Esophagus muscularis mucosa (tissue), 4 donors: ENCODE data around the gene ANP32A. TPM values are rescaled to one million over a fixed set of nuclear protein-coding genes. Genes with fewer than 3 reads are reported as not detected.
"Not testable (repeated sequence)": the region's sequence is repeated elsewhere in the genome, so short reads cannot be mapped to it uniquely, and the experiment has no call there.

Source experiments
- DNase-seq: peaks from one replicate; pipeline ENCODE4 v3.0.0-alpha.2; 2017; ENCODE audit errors: extremely low spot score
- H3K27ac ChIP-seq, 4 donors: fragments of 200-600 bp; sonication (generic); replicated peaks in 1 of 4; 1 replicate in 3 of 4; 2 replicates in 1 of 4; pipeline ENCODE4 v1.5.1; 2016 to 2019; ENCODE audit warnings: mild to moderate bottlenecking in 1 of 4
- H3K27me3 ChIP-seq, 4 donors: fragments of 200-600 bp; sonication (generic); one replicate each; pipeline versions ENCODE4 v1.5.1 to v1.6.0; 2016 to 2019
- H3K36me3 ChIP-seq, 4 donors: fragments of 200-600 bp; sonication (generic); one replicate each; pipeline ENCODE4 v1.5.1; 2016 to 2019
- H3K4me1 ChIP-seq, 4 donors: fragments of 200-600 bp; sonication (generic); one replicate each; pipeline ENCODE4 v1.5.1; 2016 to 2019
- H3K4me3 ChIP-seq, 4 donors: fragments of 200-600 bp; sonication (generic); 1 replicate in 2 of 4; 2 replicates in 2 of 4; pipeline ENCODE4 v1.5.1; 2016 to 2019; ENCODE audit warnings: mild to moderate bottlenecking in 4 of 4, moderate library complexity in 1 of 4
- H3K9me3 ChIP-seq, 4 donors: fragments of 200-600 bp; sonication (generic); 1 replicate in 3 of 4; 2 replicates in 1 of 4; pipeline ENCODE4 v1.5.1; 2016 to 2019
- CTCF ChIP-seq, 3 experiments: fragments of 200-600 bp in 2 of 3; fragments of 450-650 bp in 1 of 3; sonication (generic) in 2 of 3; IDR thresholded peaks; one replicate each; pipeline ENCODE4 v1.5.1; 2017 to 2019; ENCODE audit warnings: antibody characterized with exemption in 3 of 3, mild to moderate bottlenecking in 2 of 3, moderate library complexity in 1 of 3
- EP300 ChIP-seq: sonication (generic); formaldehyde crosslinking; IDR thresholded peaks from one replicate; pipeline ENCODE4 v1.6.1; 2017; ENCODE audit warnings: antibody characterized with exemption
- POLR2A ChIP-seq: fragments of 450-650 bp; IDR thresholded peaks from one replicate; pipeline ENCODE4 v1.6.1; 2017; ENCODE audit warnings: antibody characterized with exemption, moderate library complexity, mild to moderate bottlenecking, low read depth
- POLR2AphosphoS5 ChIP-seq, 2 donors: sonication (generic); formaldehyde crosslinking; IDR thresholded peaks; one replicate each; pipeline ENCODE4 v1.6.1; 2017; ENCODE audit warnings: antibody characterized with exemption in 2 of 2
- WGBS: methylation state at CpG from one replicate; pipeline ENCODE4 v1.1.5; 2018; 5-methylcytosine and 5-hydroxymethylcytosine counted together
- intact Hi-C: fragments of 100-400 bp; cut with DNase I; formaldehyde crosslinking; loops from one replicate; pipeline ENCODE4 v1.15.1; 2023
- total RNA-seq, 4 donors: library from RNA; depleted of rRNA; stranded (reverse); fragments of >200 nt; gene quantifications; one replicate each; pipeline versions ENCODE4 v1.1.0 to v1.2.1, GENCODE V29; 2016

ANP32A gene
- 10 to 100 TPM; 35.3 to 64.1 (median 51.1) TPM for total RNA-seq

- TF ChIP-seq CTCF (IDR thresholded peaks at IDR 0.05) (no peak), POLR2AphosphoS5 (IDR thresholded peaks at IDR 0.05) (peak; percentile 70 to 83), POLR2A (peak; percentile 17), EP300 (no peak)
- Histone ChIP-seq H3K4me3 (peak within 1 kb of the TSS; percentile 74 to 94 (median 82)), H3K36me3 (no peaks in the 10 kb centered on the region), H3K9me3 (no peaks in the 10 kb centered on the region), H3K27me3 (no peaks in the 10 kb centered on the region), H3K4me1 (peaks cover 14 to 29% (median 25%) of the 10 kb centered on the region in 4 donors), H3K27ac (peak within 1 kb of the TSS; percentile 94 to 98 (median 98))
- DNase-seq = peak; percentile 99
- WGBS = 1% methylated on average over 72 of the region's 81 CpGs
- intact Hi-C loops = no loop called here
Measured at GRCh38 chr15:68820295-68821189, at the start of gene ANP32A. Gene ANP32A, minus strand, starts transcription at chr15:68820895. Its CDS starts 144 bp downstream, at chr15:68820751.

- intact Hi-C loops = no loop called here
- no peak overlapping the region for H3K4me3 ChIP-seq
- peaks cover 0 to 18% (median 0%) of the 10 kb centered on the region in 4 donors for H3K27me3 ChIP-seq
- no peaks in the 10 kb centered on the region for H3K36me3 ChIP-seq
- 84% methylated on average over 2 of the region's 2 CpGs for WGBS
- TF ChIP-seq EP300 (no peak), POLR2AphosphoS5 (IDR thresholded peaks at IDR 0.05) (no peak), CTCF (IDR thresholded peaks at IDR 0.05) (no peak), POLR2A (no peak)
- H3K9me3 ChIP-seq = peaks cover 0 to 12% (median 6%) of the 10 kb centered on the region in 4 donors
- H3K27ac ChIP-seq = no peak overlapping the region
- no peak for DNase-seq
- H3K4me1 ChIP-seq = no peaks in the 10 kb centered on the region
Measured at GRCh38 chr15:68868296-68868695, 47.6 kb upstream of the ANP32A start.

DNA sequence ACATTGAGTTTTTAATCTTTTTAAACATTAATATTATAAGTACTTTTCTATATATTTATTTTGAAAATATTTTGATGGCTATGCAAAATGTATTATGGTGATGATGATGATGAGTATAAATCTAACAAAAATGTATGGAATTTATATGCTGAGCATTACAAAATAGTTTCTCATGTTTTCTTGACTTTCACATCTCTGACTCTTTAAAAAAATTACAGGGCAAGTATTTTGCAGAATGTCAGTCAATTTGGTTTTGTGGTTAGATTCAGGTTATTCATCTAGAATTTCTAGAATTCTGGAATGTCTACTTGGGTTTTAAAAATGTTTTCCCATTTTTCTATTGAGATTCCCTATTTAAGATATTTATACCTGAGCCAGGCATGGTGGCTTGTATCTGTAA lies 41.7 kb upstream of the ANP32A start:
- Histone ChIP-seq H3K27me3 (peaks cover 0 to 6% (median 0%) of the 10 kb centered on the region in 4 donors), H3K27ac (no peak overlapping the region), H3K4me3 (no peak overlapping the region), H3K4me1 (no peaks in the 10 kb centered on the region), H3K36me3 (no peaks in the 10 kb centered on the region), H3K9me3 (peaks cover 0 to 31% (median 23%) of the 10 kb centered on the region in 4 donors)
- TF ChIP-seq POLR2A = no peak
- no peak for TF ChIP-seq POLR2AphosphoS5 (IDR thresholded peaks at IDR 0.05)
- no peak for TF ChIP-seq EP300
- TF ChIP-seq CTCF (IDR thresholded peaks at IDR 0.05) = no peak
- intact Hi-C loops = no loop called here
- DNase-seq = no peak

DNA sequence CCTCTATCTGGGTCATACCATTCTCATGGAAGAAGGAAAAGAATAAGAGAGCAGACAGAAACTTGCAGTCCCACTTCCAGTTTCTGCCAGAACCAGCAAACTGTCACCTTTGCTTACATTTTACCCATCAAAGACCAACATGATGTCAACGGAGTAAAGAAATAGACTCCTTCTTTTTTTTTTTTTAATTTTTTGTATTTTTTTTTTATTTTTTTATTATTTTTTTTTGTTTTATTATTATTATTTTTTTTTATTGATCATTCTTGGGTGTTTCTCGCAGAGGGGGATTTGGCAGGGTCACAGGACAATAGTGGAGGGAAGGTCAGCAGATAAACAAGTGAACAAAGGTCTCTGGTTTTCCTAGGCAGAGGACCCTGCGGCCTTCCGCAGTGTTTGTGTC lies 38.0 kb upstream of the ANP32A start:
- intact Hi-C loops = not testable (repeated sequence)
- 78% methylated on average over 2 of the region's 4 CpGs for WGBS

DNA sequence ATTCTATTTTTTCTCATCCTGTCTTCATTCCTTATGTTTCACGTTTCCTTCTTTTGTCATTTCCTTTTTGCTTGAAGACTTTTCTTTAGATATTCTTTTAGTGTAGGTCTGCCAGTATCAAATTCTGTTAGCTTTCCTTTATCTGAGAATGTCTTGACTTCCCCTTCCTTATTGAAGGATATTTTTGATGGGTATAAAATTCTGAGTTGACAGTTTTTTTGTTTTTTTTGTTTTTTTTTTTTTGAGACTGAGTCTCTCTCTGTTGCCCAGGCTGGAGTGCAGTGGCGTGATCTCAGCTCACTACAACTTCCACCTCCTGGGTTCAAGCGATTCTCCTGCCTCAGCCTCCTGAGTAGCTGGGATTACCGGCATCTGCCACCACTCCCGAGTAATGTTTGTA lies 36.7 kb upstream of the ANP32A start:
- DNase-seq, intact Hi-C loops, H3K4me3 ChIP-seq, H3K36me3 ChIP-seq, H3K4me1 ChIP-seq, H3K27me3 ChIP-seq, H3K27ac ChIP-seq: not testable (repeated sequence)
- H3K9me3 ChIP-seq = peaks cover 0 to 26% (median 23%) of the 10 kb centered on the region in 4 donors
- 94% methylated on average over 5 of the region's 5 CpGs for WGBS

More for the DNA sequence above, 38.0 kb upstream of the ANP32A start:
- H3K4me1 ChIP-seq, H3K27me3 ChIP-seq, DNase-seq, H3K4me3 ChIP-seq, H3K36me3 ChIP-seq, H3K27ac ChIP-seq: not testable (repeated sequence)
- H3K9me3 ChIP-seq = peaks cover 0 to 37% (median 32%) of the 10 kb centered on the region in 4 donors
